ENCODE measurements around the gene SYTL3. TPM values are rescaled to one million over a fixed set of nuclear protein-coding genes. Genes with fewer than 3 reads are reported as not detected.
A peak's percentile ranks its signal among the peaks of the same experiment; 100 is the strongest.

The SYTL3 gene
- total RNA-seq, 1 experiment from 2014 or later = 0.86 TPM

- H3K27me3 Mint-ChIP-seq (ENCODE audit: insufficient read depth, unreplicated experiment) = no peaks in the 10 kb centered on the region
- DNase-seq = no peak
- intact Hi-C loops (cut with micrococcal nuclease; ENCODE audit: unreplicated experiment) = loop anchor here (1.0 kb wide), 1 partner anchor 9 kb away; no protein-coding TSS in a partner anchor
- no peaks in the 10 kb centered on the region for H3K9me3 ChIP-seq
- POLR2A ChIA-PET = no interaction called here
- peaks cover 62% of the 10 kb centered on the region for H3K4me1 Mint-ChIP-seq (ENCODE audit: low read depth, unreplicated experiment)
- peaks cover 5% of the 10 kb centered on the region; the same call in 1 of the 2 replicates for H3K36me3 ChIP-seq (ENCODE audit: control insufficient read depth, insufficient read depth, low read length)
- BruUV-seq (replicated peaks) = no TSS peak
- peak overlapping the region; percentile 45 for H3K27ac Mint-ChIP-seq (ENCODE audit: unreplicated experiment)
- no peaks in the 10 kb centered on the region for H3K27me3 ChIP-seq (replicated peaks; ENCODE audit: control insufficient read depth, insufficient read depth, low read length)
- TF ChIP-seq CTCF (IDR thresholded peaks at IDR 0.05; ENCODE audit: insufficient read depth in 1 of 2, low read depth in 1 of 2, low read length in 1 of 2, severe bottlenecking in 1 of 2, unreplicated experiment in 1 of 2) = no peak
- CTCF ChIA-PET = no interaction called here
- H3K4me1 ChIP-seq = peaks cover 84% of the 10 kb centered on the region
- H3K4me3 ChIP-seq (ENCODE audit: low read depth, low read length) = no peak overlapping the region
- peak overlapping the region; percentile 44 for H3K4me3 Mint-ChIP-seq (ENCODE audit: unreplicated experiment)
- peaks cover 95% of the 10 kb centered on the region for H3K36me3 Mint-ChIP-seq (ENCODE audit: insufficient read depth, unreplicated experiment)
- H3K9me3 Mint-ChIP-seq (ENCODE audit: unreplicated experiment) = no peaks in the 10 kb centered on the region
Observed at GRCh38 chr6:158805698-158806377, 156.0 kb downstream of the SYTL3 start.

GRCh38 chr6:158807515-158808441 is 157.9 kb downstream of the SYTL3 start:
- Mint-ChIP-seq H3K4me3 (ENCODE audit: unreplicated experiment) (no peak overlapping the region), H3K27me3 (ENCODE audit: insufficient read depth, unreplicated experiment) (no peaks in the 10 kb centered on the region), H3K36me3 (ENCODE audit: insufficient read depth, unreplicated experiment) (peaks cover 95% of the 10 kb centered on the region), H3K4me1 (ENCODE audit: low read depth, unreplicated experiment) (peaks cover 60% of the 10 kb centered on the region), H3K27ac (ENCODE audit: unreplicated experiment) (no peak overlapping the region), H3K9me3 (ENCODE audit: unreplicated experiment) (no peaks in the 10 kb centered on the region)
- intact Hi-C loops (cut with micrococcal nuclease; ENCODE audit: unreplicated experiment) = no loop called here
- no peak for DNase-seq
- Histone ChIP-seq H3K27me3 (replicated peaks; ENCODE audit: control insufficient read depth, insufficient read depth, low read length) (no peaks in the 10 kb centered on the region), H3K4me1 (peaks cover 82% of the 10 kb centered on the region), H3K9me3 (no peaks in the 10 kb centered on the region), H3K36me3 (ENCODE audit: control insufficient read depth, insufficient read depth, low read length) (peaks cover 5% of the 10 kb centered on the region; the same call in 1 of the 2 replicates), H3K4me3 (ENCODE audit: low read depth, low read length) (no peak overlapping the region)
- BruUV-seq (replicated peaks) = no TSS peak
- POLR2A ChIA-PET = interaction anchor here (0.6 to 0.7 kb wide), 3 partner anchors 10 to 39 kb away, joined by 3 to 11 read pairs (median 5); no protein-coding TSS in a partner anchor
- no peak for TF ChIP-seq CTCF (IDR thresholded peaks at IDR 0.05; ENCODE audit: insufficient read depth in 1 of 2, low read depth in 1 of 2, low read length in 1 of 2, severe bottlenecking in 1 of 2, unreplicated experiment in 1 of 2)
- CTCF ChIA-PET = no interaction called here

GRCh38 chr6:158808442-158808833 is 158.6 kb downstream of the SYTL3 start:
- ChIA-PET POLR2A (interaction anchor here (0.6 to 1.3 kb wide), 4 partner anchors 9 to 61 kb away, joined by 3 to 11 read pairs (median 6); no protein-coding TSS in a partner anchor), CTCF (no interaction called here)
- peaks cover 64% of the 10 kb centered on the region for H3K4me1 Mint-ChIP-seq (ENCODE audit: low read depth, unreplicated experiment)
- H3K27ac Mint-ChIP-seq (ENCODE audit: unreplicated experiment) = no peak overlapping the region
- peaks cover 8% of the 10 kb centered on the region for H3K36me3 ChIP-seq (ENCODE audit: control insufficient read depth, insufficient read depth, low read length)
- no peaks in the 10 kb centered on the region for H3K9me3 Mint-ChIP-seq (ENCODE audit: unreplicated experiment)
- H3K27me3 Mint-ChIP-seq (ENCODE audit: insufficient read depth, unreplicated experiment) = no peaks in the 10 kb centered on the region
- TF ChIP-seq CTCF (IDR thresholded peaks at IDR 0.05; ENCODE audit: insufficient read depth in 1 of 2, low read depth in 1 of 2, low read length in 1 of 2, severe bottlenecking in 1 of 2, unreplicated experiment in 1 of 2) = no peak
- no TSS peak for BruUV-seq (replicated peaks)
- no peak overlapping the region for H3K4me3 ChIP-seq (ENCODE audit: low read depth, low read length)
- H3K4me3 Mint-ChIP-seq (ENCODE audit: unreplicated experiment) = no peak overlapping the region
- DNase-seq = no peak
- H3K4me1 ChIP-seq = peaks cover 84% of the 10 kb centered on the region
- H3K36me3 Mint-ChIP-seq (ENCODE audit: insufficient read depth, unreplicated experiment) = peaks cover 100% of the 10 kb centered on the region
- no peaks in the 10 kb centered on the region for H3K27me3 ChIP-seq (replicated peaks; ENCODE audit: control insufficient read depth, insufficient read depth, low read length)
- no peaks in the 10 kb centered on the region for H3K9me3 ChIP-seq
- intact Hi-C loops (cut with micrococcal nuclease; ENCODE audit: unreplicated experiment) = no loop called here

Measured in Caco-2 (cell line).